SK-N-SH (cell line): ENCODE results near the gene TLCD2. TPM values are rescaled to one million over a fixed set of nuclear protein-coding genes. Genes with fewer than 3 reads are reported as not detected.
A peak's percentile ranks its signal among the peaks of the same experiment; 100 is the strongest.

ENCODE experiments used
- CTCF ChIA-PET: fragments of 300-600, 350-600 bp; formaldehyde crosslinking; extraction: SDS; loops from one replicate; lab custom pipeline; 2021; lab: Yijun Ruan, JAX
- POLR2A ChIA-PET: fragments of 350-600 bp; sonication (Branson Sonifier 250); formaldehyde crosslinking; extraction: SDS; loops from one replicate; lab custom pipeline; 2020; ENCODE audit warnings: antibody characterized with exemption, inconsistent platforms; lab: Yijun Ruan, JAX
- DNase-seq: peaks from one replicate; pipeline ENCODE4 v3.0.0; 2012
- H2AFZ ChIP-seq: fragments of 200-600 bp; sonication (generic); 2 replicates; pipeline ENCODE4 v1.8.1; 2016; ENCODE audit warnings: antibody characterized with exemption, mild to moderate bottlenecking, low read depth
- H3F3A ChIP-seq: fragments of 200-600 bp; sonication (generic); replicated peaks from 2 replicates; pipeline ENCODE3; 2016; ENCODE audit warnings: antibody characterized with exemption, mild to moderate bottlenecking; ENCODE audit not compliant: insufficient read depth
- H3K27ac ChIP-seq, 2 experiments: fragments of 200-500 bp in 1 of 2; fragments of 200-600 bp in 1 of 2; sonication (Bioruptor generic) in 1 of 2; sonication (generic), shearing (Covaris generic) in 1 of 2; 2 replicates each; pipeline versions ENCODE4 v1.5.1 to v1.6.1; 2014 to 2016; ENCODE audit warnings: low read depth in 2 of 2, inconsistent platforms in 1 of 2, low read length in 1 of 2, mild to moderate bottlenecking in 1 of 2, mixed read lengths in 1 of 2
- H3K27me3 ChIP-seq: fragments of 200-600 bp; sonication (generic), shearing (Covaris generic); 2 replicates; pipeline ENCODE4 v1.6.1; 2016; ENCODE audit warnings: mixed run types; ENCODE audit not compliant: insufficient read depth
- H3K36me3 ChIP-seq, 2 experiments: fragments of 200-500 bp in 1 of 2; fragments of 200-600 bp in 1 of 2; sonication (Bioruptor generic) in 1 of 2; sonication (generic) in 1 of 2; replicated peaks in 1 of 2; 2 replicates each; pipeline versions ENCODE3 to v1.5.1; 2014 to 2016; ENCODE audit warnings: low read length in 1 of 2, mild to moderate bottlenecking in 1 of 2; ENCODE audit not compliant: insufficient read depth in 2 of 2, control insufficient read depth in 1 of 2
- H3K4me1 ChIP-seq, 2 experiments: fragments of 200-500 bp in 1 of 2; fragments of 200-600 bp in 1 of 2; sonication (Bioruptor generic) in 1 of 2; sonication (generic), shearing (Covaris generic) in 1 of 2; 2 replicates each; pipeline versions ENCODE4 v1.5.1 to v1.6.1; 2014 to 2016; ENCODE audit warnings: low read depth in 1 of 2, low read length in 1 of 2, mixed run types in 1 of 2; ENCODE audit not compliant: insufficient read depth in 2 of 2, control insufficient read depth in 1 of 2
- H3K4me2 ChIP-seq: fragments of 200-600 bp; sonication (generic), shearing (Covaris generic); 2 replicates; pipeline ENCODE4 v1.6.1; 2017; ENCODE audit warnings: mixed run types
- H3K4me3 ChIP-seq, 2 experiments: fragments of 200-500 bp in 1 of 2; fragments of 200-600 bp in 1 of 2; sonication (Bioruptor generic) in 1 of 2; sonication (generic), shearing (Covaris generic) in 1 of 2; 2 replicates each; pipeline versions ENCODE4 v1.5.1 to v1.8.1; 2014 to 2016; ENCODE audit warnings: low read depth in 2 of 2, inconsistent platforms in 1 of 2, low read length in 1 of 2, mild to moderate bottlenecking in 1 of 2, mixed read lengths in 1 of 2, moderate library complexity in 1 of 2
- H3K79me2 ChIP-seq: fragments of 200-600 bp; sonication (generic); 2 replicates; pipeline ENCODE4 v1.8.1; 2017; ENCODE audit warnings: mild to moderate bottlenecking; ENCODE audit not compliant: insufficient read depth
- H3K9ac ChIP-seq: fragments of 200-600 bp; sonication (generic); 2 replicates; pipeline ENCODE4 v1.6.1; 2017; ENCODE audit warnings: mixed run types
- H3K9me2 ChIP-seq: fragments of 200-600 bp; sonication (generic); 2 replicates; pipeline ENCODE4 v1.6.1; 2017; ENCODE audit warnings: mixed run types
- H3K9me3 ChIP-seq: fragments of 200-600 bp; sonication (generic); 2 replicates; pipeline ENCODE4 v1.6.1; 2017; ENCODE audit warnings: mixed run types, mild to moderate bottlenecking, moderate library complexity
- H4K20me1 ChIP-seq: fragments of 200-600 bp; sonication (generic); 2 replicates; pipeline ENCODE4 v1.6.1; 2017; ENCODE audit warnings: mild to moderate bottlenecking, mixed run types; ENCODE audit not compliant: insufficient read depth
- ELF1 ChIP-seq: IDR thresholded peaks from 2 replicates; pipeline ENCODE4 v1.4.0; 2012
- EP300 ChIP-seq, 2 experiments: IDR thresholded peaks; 2 replicates each; pipeline versions ENCODE4 v1.4.0 to v1.6.1; 2012; ENCODE audit warnings: borderline replicate concordance in 1 of 2, low read depth in 1 of 2, low read length in 1 of 2
- EZH2phosphoT487 ChIP-seq: fragments of 200-600 bp; sonication (generic); IDR thresholded peaks from 2 replicates; pipeline ENCODE4 v1.6.1; 2017; ENCODE audit warnings: low read depth, mixed run types, mild to moderate bottlenecking, antibody characterized with exemption, moderate library complexity, borderline replicate concordance
- FOXJ3 ChIP-seq: sonication (generic); formaldehyde crosslinking; IDR thresholded peaks from 2 replicates; pipeline ENCODE4 v1.5.1; 2020; ENCODE audit warnings: mild to moderate bottlenecking, missing genetic modification reagents
- GABPA ChIP-seq: IDR thresholded peaks from 2 replicates; pipeline ENCODE4 v1.4.0; 2012; ENCODE audit warnings: low read depth, mild to moderate bottlenecking
- MEF2A ChIP-seq: IDR thresholded peaks from 2 replicates; pipeline ENCODE4 v1.4.0; 2012; ENCODE audit warnings: low read depth, borderline replicate concordance
- MXI1 ChIP-seq: IDR thresholded peaks from 2 replicates; pipeline ENCODE4 v1.6.1; 2012; ENCODE audit warnings: mild to moderate bottlenecking, low read depth, low read length, improper control_type of control experiment
- NFIC ChIP-seq: IDR thresholded peaks from 2 replicates; pipeline ENCODE4 v1.4.0; 2012; ENCODE audit warnings: borderline replicate concordance
- POLR2AphosphoS5 ChIP-seq: IDR thresholded peaks from 2 replicates; pipeline ENCODE4 v1.6.1; 2012; ENCODE audit warnings: low read depth, low read length
- RAD21 ChIP-seq: IDR thresholded peaks from 2 replicates; pipeline ENCODE4 v1.6.1; 2012; ENCODE audit warnings: mild to moderate bottlenecking, low read length
- SIN3A ChIP-seq: IDR thresholded peaks from 2 replicates; pipeline ENCODE4 v1.6.1; 2012; ENCODE audit warnings: low read depth, mild to moderate bottlenecking, low read length, moderate library complexity, borderline replicate concordance
- TCF12 ChIP-seq: IDR thresholded peaks from 2 replicates; pipeline ENCODE4 v1.4.0; 2012
- WGBS: methylation state at CpG from one replicate; pipeline ENCODE4 v1.1.6; 2017; ENCODE audit warnings: low lambda C conversion rate; 5-methylcytosine and 5-hydroxymethylcytosine counted together
- polyA plus RNA-seq, 3 experiments: library from polyadenylated mRNA; depleted of rRNA; stranded (reverse); fragments of >200 nt; gene quantifications; 2 replicates each; pipeline ENCODE4 v1.2.3, GENCODE V29; 2012
- TF ChIP-seq, protein P1 (sequence below): fragments of 200-600 bp; sonication (generic); IDR thresholded peaks from 2 replicates; pipeline ENCODE4 v1.6.1; 2017; ENCODE audit warnings: antibody characterized with exemption, mild to moderate bottlenecking, moderate library complexity
- TF ChIP-seq, protein P2 (sequence below): IDR thresholded peaks from 2 replicates; pipeline ENCODE4; 2012
- TF ChIP-seq, protein P3 (sequence below): fragments of 150-350 bp; IDR thresholded peaks from 2 replicates; pipeline ENCODE4 v1.6.1; 2017; ENCODE audit warnings: antibody characterized with exemption, low read length, low read depth, borderline replicate concordance
- TF ChIP-seq, protein P4 (sequence below): IDR thresholded peaks from 2 replicates; pipeline ENCODE4 v1.4.0; 2012; ENCODE audit warnings: low read depth, borderline replicate concordance
- TF ChIP-seq, protein P5 (sequence below): IDR thresholded peaks from 2 replicates; pipeline ENCODE4 v1.4.0; 2012; ENCODE audit warnings: low read depth

Gene TLCD2, protein sequence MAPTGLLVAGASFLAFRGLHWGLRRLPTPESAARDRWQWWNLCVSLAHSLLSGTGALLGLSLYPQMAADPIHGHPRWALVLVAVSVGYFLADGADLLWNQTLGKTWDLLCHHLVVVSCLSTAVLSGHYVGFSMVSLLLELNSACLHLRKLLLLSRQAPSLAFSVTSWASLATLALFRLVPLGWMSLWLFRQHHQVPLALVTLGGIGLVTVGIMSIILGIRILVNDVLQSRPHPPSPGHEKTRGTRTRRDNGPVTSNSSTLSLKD
- polyA plus RNA-seq (2012; rRNA removed) = 1.3 and 1.9 TPM in 2 replicates
- polyA plus RNA-seq (2012; cell fraction: cytosol; rRNA removed) = 1.7 and 1.9 TPM in 2 replicates
- polyA plus RNA-seq (2012; cell fraction: nucleus; rRNA removed) = 1.4 and 2.0 TPM in 2 replicates

DNA sequence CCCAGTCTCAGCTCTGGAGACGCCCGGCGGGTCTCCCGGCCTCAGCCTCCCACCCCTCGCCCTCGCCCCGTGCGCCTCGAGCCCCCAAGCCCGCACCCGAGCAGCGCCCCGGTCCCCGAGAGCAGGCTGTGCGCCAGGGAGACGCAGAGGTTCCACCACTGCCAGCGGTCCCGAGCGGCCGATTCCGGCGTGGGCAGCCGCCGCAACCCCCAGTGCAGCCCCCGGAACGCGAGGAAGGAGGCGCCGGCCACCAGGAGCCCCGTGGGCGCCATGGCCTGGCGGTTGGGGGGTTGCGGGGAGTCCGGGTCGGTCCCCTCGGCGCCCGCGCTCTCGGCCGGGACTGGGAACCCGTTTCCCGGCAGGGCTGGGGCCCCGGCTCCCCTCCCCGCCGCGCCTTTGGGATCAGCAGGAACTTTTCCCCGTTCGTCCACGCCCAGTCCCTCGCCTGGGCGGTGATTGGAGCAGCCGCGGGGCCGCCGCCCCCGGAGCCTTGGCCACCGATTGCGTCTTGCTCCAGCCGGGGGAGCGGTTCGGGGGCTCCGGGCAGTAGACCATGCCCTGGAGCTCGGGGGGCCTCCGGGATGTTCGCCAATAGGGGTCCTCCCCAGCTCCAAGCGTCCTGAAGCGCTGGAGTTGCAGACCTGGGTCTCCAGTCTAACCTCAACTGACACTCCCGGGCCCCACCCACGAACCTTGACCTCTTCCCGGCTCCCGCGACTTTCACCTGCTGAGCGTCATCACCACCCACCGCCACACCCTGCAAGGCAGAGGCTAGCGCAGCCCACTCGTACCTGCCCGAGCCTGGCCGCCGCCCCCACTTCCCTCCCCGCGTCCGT is at the start of gene TLCD2:
TLCD2 (minus strand) TSS at position 407 of the 836 bp plus-strand sequence; CDS start at position 272, 135 bp downstream.
- no peaks in the 10 kb centered on the region for H3K27me3 ChIP-seq
- DNase-seq = peak; percentile 87
- H3K4me1 ChIP-seq = peaks cover 13 to 23% of the 10 kb centered on the region in 2 experiments; a peak in 3 of 4 replicates
- H3K9ac ChIP-seq = peak within 1 kb of the TSS; percentile 60
- ChIA-PET CTCF (interaction anchor here (1.1 to 1.8 kb wide), 2 partner anchors 7 to 11 kb away, joined by 3 to 8 read pairs; no protein-coding TSS in a partner anchor), POLR2A (interaction anchor here (1.6 kb wide), 1 partner anchor 41 kb away, joined by 3 read pairs; no protein-coding TSS in a partner anchor)
- H3F3A ChIP-seq = peaks cover 43% of the 10 kb centered on the region
- H3K9me3 ChIP-seq = no peaks in the 10 kb centered on the region
- H3K79me2 ChIP-seq = peaks cover 46% of the 10 kb centered on the region
- H4K20me1 ChIP-seq = peaks cover 47% of the 10 kb centered on the region
- H3K9me2 ChIP-seq = no peaks in the 10 kb centered on the region
- peaks cover 26 to 31% of the 10 kb centered on the region in 2 experiments for H3K36me3 ChIP-seq
- peak within 1 kb of the TSS; percentile 88 for H3K4me2 ChIP-seq
- H3K27ac ChIP-seq = peak within 1 kb of the TSS; percentile 24 to 26; a peak in 2 of 4 replicates
- H3K4me3 ChIP-seq = peak within 1 kb of the TSS; percentile 68 to 77
- TF ChIP-seq MXI1 (no peak), GABPA (no peak), POLR2AphosphoS5 (peak; percentile 23; the same call in 1 of the 2 replicates), RAD21 (no peak), ELF1 (no peak), EP300 (IDR thresholded peaks at IDR 0.05; ENCODE audit: borderline replicate concordance in 1 of 2, low read depth in 1 of 2, low read length in 1 of 2) (no peak), MEF2A (no peak), FOXJ3 (CRISPR knock-in tag) (no peak), SIN3A (peak; percentile 39; the same call in 1 of the 2 replicates), EZH2phosphoT487 (no peak), TCF12 (no peak), NFIC (no peak)
- TF ChIP-seq, protein P1, sequence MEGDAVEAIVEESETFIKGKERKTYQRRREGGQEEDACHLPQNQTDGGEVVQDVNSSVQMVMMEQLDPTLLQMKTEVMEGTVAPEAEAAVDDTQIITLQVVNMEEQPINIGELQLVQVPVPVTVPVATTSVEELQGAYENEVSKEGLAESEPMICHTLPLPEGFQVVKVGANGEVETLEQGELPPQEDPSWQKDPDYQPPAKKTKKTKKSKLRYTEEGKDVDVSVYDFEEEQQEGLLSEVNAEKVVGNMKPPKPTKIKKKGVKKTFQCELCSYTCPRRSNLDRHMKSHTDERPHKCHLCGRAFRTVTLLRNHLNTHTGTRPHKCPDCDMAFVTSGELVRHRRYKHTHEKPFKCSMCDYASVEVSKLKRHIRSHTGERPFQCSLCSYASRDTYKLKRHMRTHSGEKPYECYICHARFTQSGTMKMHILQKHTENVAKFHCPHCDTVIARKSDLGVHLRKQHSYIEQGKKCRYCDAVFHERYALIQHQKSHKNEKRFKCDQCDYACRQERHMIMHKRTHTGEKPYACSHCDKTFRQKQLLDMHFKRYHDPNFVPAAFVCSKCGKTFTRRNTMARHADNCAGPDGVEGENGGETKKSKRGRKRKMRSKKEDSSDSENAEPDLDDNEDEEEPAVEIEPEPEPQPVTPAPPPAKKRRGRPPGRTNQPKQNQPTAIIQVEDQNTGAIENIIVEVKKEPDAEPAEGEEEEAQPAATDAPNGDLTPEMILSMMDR = no peak
- TF ChIP-seq, protein P2, sequence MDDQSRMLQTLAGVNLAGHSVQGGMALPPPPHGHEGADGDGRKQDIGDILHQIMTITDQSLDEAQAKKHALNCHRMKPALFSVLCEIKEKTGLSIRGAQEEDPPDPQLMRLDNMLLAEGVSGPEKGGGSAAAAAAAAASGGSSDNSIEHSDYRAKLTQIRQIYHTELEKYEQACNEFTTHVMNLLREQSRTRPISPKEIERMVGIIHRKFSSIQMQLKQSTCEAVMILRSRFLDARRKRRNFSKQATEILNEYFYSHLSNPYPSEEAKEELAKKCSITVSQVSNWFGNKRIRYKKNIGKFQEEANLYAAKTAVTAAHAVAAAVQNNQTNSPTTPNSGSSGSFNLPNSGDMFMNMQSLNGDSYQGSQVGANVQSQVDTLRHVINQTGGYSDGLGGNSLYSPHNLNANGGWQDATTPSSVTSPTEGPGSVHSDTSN = peak; percentile 43; the same call in 1 of the 2 replicates
- TF ChIP-seq, protein P3, sequence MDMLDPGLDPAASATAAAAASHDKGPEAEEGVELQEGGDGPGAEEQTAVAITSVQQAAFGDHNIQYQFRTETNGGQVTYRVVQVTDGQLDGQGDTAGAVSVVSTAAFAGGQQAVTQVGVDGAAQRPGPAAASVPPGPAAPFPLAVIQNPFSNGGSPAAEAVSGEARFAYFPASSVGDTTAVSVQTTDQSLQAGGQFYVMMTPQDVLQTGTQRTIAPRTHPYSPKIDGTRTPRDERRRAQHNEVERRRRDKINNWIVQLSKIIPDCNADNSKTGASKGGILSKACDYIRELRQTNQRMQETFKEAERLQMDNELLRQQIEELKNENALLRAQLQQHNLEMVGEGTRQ = no peak
- TF ChIP-seq, protein P4, sequence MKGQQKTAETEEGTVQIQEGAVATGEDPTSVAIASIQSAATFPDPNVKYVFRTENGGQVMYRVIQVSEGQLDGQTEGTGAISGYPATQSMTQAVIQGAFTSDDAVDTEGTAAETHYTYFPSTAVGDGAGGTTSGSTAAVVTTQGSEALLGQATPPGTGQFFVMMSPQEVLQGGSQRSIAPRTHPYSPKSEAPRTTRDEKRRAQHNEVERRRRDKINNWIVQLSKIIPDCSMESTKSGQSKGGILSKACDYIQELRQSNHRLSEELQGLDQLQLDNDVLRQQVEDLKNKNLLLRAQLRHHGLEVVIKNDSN = no peak
- TF ChIP-seq, protein P5, sequence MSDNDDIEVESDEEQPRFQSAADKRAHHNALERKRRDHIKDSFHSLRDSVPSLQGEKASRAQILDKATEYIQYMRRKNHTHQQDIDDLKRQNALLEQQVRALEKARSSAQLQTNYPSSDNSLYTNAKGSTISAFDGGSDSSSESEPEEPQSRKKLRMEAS = no peak
- peak within 1 kb of the TSS; percentile 63; the same call in 1 of the 2 replicates for H2AFZ ChIP-seq
- 13% methylated on average over 32 of the region's 83 CpGs for WGBS
